GM19043 (cell line): Measurements from ENCODE around the gene MYO3B.
A peak's percentile ranks its signal among the peaks of the same experiment; 100 is the strongest.

ENCODE experiments used
- ATAC-seq: cut with Tn5 transposase; IDR thresholded peaks from one replicate; pipeline ENCODE4 v1.9.1; 2021; ENCODE audit warnings: low read depth; ENCODE audit not compliant: unreplicated experiment

Gene MYO3B

GRCh38 chr2:170162271-170162632 lies 15.7 kb upstream of the MYO3B start:
- no peak for ATAC-seq

- ATAC-seq = no peak
Measured at GRCh38 chr2:170163411-170164065, 14.4 kb upstream of the MYO3B start.

- ATAC-seq = no peak
Measured at GRCh38 chr2:170165129-170165528, 12.8 kb upstream of the MYO3B start.

- no peak for ATAC-seq
Measured at GRCh38 chr2:170166735-170167134, 11.2 kb upstream of the MYO3B start.

- ATAC-seq = no peak
Measured at GRCh38 chr2:170170281-170171040, 7.5 kb upstream of the MYO3B start.

- ATAC-seq = no peak
Measured at GRCh38 chr2:170176212-170176611, 1.7 kb upstream of the MYO3B start.

GRCh38 chr2:170180031-170180566 lies 2.2 kb downstream of the MYO3B start:
- peak; percentile 63 for ATAC-seq

GRCh38 chr2:170181602-170182001 lies 3.7 kb downstream of the MYO3B start:
- ATAC-seq = no peak

- no peak for ATAC-seq
Measured at GRCh38 chr2:170185319-170185718, 7.4 kb downstream of the MYO3B start.

- no peak for ATAC-seq
Measured at GRCh38 chr2:170189757-170190156, 11.8 kb downstream of the MYO3B start.

GRCh38 chr2:170190172-170190571 lies 12.2 kb downstream of the MYO3B start:
- no peak for ATAC-seq

- ATAC-seq = no peak
Measured at GRCh38 chr2:170191166-170191866, 13.4 kb downstream of the MYO3B start.

- ATAC-seq = no peak
Measured at GRCh38 chr2:170196963-170197362, 19.0 kb downstream of the MYO3B start.

- no peak for ATAC-seq
Measured at GRCh38 chr2:170201275-170201674, 23.3 kb downstream of the MYO3B start.

GRCh38 chr2:170201734-170202393 lies 23.9 kb downstream of the MYO3B start:
- no peak for ATAC-seq

- no peak for ATAC-seq
Measured at GRCh38 chr2:170202437-170202836, 24.5 kb downstream of the MYO3B start.

- no peak for ATAC-seq
Measured at GRCh38 chr2:170204298-170204951, 26.5 kb downstream of the MYO3B start.

GRCh38 chr2:170206246-170206645 lies 28.3 kb downstream of the MYO3B start:
- no peak for ATAC-seq

GRCh38 chr2:170206805-170207407 lies 29.0 kb downstream of the MYO3B start:
- ATAC-seq = no peak

- no peak for ATAC-seq
Measured at GRCh38 chr2:170207901-170208300, 30.0 kb downstream of the MYO3B start.
